GM21381 (cell line): ENCODE data around the gene AQP2.

Source experiments
- ATAC-seq: cut with Tn5 transposase; IDR thresholded peaks from one replicate; pipeline ENCODE4 v1.9.1; 2021; ENCODE audit warnings: mild to moderate bottlenecking, moderate library complexity; ENCODE audit not compliant: unreplicated experiment

Gene AQP2

DNA sequence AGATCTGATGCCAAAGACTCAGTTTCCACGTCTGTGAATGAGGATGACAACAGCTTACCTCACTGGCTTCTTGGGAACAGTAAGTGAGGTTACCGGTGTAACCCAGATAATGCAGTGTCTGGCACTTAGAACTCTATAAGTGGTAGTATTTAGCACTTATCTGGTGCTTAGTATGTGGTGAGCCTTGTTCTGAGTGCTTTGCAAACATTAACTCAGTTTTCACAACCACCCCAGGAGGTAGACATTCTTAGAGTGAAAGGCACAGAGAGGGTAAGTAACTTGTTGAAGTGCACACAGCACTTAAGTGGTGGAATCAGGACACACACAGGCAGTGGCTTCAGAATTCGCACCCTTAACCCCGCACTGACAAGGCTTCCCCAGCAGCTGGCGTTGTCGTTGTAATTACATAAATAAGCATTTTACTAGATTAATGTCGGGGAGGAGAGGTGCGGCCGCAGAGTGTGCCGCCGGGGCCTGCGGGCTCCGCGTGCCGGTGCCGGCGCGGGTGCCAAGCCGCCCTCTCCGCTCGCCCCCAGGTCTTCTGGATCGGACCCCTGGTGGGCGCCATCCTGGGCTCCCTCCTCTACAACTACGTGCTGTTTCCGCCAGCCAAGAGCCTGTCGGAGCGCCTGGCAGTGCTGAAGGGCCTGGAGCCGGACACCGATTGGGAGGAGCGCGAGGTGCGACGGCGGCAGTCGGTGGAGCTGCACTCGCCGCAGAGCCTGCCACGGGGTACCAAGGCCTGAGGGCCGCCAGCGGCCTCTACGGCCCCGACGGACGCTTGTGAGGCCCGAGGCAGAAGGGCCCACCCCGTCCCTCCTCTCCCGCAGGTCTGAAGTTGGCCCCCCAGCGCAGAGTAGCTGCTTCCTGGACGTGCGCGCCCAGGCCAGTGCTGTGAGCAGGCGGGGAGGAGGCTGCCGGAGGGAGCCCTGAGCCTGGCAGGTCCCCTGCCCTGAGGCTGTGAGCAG lies 4.6 kb downstream of the AQP2 start:
- ATAC-seq, result no peak

DNA sequence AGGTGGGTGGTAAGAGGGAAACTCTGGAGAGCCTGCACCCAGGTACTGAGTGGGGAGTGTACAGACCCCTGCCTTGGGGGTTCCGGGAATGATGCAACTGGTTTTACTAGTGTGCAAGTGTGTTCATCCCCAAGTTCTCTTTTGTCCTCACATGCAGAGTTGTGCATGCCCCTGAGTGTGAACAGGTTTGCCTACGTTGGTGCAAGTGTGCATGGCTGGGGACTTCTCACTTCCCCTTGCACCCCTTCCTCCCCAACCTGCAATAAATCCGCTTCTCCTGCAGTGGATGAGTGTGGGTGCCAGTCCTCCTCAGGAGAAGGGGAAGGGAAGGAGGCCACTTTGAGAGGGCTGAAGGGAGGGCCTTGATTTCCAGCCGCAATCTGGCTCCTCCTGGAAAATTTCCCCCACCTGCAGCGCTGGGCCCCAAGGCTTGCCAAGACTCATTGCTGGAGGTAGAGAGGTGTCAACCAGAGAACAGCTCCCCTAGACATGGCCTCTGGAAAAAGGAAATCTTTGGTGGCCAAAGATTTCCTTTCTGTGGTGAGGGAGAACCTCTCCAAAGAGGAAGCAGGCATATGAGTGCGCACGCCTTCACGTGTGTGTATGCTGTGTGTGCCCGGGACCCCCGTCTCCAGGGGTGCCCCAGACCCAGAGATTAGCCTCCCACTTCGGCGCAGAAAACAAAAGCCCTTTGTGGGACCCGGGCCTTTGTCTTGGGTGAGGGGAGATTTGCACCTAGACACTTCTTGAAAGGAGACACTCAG lies 5.5 kb downstream of the AQP2 start:
- ATAC-seq, result no peak

DNA sequence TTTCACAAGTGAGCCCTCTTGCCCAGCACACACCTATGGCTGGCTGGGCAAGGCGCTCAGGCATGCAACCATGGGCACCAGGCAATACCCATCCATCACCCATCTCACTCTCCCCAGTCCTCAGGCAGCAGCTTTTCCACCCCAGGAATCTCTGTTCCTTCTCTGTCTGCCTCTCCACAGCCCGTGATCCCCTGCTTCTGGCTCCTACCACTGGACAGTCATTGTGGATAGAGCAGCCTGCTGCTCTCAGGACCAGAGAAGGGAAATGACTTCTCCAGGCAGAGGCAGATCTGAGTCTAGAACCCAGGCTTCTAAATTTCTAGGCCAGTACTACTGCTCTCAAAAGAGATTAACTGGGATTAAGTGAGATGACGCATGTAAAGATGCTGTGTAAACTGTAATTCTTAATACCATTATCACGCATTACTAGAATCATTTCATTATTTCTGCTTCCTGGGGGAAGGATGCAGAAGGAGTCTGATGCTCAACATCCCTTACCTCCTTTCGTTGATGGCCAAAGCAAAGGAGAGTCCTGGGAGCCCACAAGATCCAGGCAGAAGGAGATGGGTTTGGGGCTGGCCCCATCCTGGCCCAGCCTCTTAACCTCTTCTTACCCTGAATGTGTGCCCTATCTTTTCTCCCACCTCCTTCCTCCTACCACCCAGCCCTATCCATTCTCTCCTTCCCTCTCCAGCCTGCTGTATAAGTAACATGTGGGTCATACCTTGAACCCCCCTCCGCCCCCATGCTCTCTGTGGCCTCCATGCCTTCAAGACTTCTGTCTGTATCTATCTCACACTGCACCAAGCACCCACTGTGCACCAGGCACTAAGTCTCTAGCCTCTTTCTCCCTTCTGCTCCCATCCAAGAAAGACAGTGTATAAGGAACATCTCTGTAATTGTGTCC lies 6.4 kb downstream of the AQP2 start:
- ATAC-seq, result no peak

DNA sequence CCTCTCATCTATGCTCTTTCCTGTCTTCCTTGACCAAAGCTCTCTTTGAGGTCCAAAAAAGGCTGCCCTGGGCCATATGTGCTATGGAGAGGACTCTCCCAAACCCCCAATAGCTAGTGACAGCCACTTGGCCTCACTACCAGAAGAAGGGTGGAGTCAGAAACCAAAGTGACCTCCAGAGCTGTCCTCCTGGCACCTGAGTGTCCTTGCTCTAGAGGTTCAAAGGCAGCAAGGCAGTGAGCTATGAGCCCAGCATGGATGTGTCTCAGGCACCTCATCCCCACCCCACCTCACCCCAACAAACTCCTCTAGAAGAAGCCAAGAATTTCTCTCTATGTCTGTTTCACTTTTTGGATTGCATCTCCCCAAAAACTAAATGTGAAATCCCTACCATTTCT lies 7.0 kb downstream of the AQP2 start:
- ATAC-seq, result no peak

DNA sequence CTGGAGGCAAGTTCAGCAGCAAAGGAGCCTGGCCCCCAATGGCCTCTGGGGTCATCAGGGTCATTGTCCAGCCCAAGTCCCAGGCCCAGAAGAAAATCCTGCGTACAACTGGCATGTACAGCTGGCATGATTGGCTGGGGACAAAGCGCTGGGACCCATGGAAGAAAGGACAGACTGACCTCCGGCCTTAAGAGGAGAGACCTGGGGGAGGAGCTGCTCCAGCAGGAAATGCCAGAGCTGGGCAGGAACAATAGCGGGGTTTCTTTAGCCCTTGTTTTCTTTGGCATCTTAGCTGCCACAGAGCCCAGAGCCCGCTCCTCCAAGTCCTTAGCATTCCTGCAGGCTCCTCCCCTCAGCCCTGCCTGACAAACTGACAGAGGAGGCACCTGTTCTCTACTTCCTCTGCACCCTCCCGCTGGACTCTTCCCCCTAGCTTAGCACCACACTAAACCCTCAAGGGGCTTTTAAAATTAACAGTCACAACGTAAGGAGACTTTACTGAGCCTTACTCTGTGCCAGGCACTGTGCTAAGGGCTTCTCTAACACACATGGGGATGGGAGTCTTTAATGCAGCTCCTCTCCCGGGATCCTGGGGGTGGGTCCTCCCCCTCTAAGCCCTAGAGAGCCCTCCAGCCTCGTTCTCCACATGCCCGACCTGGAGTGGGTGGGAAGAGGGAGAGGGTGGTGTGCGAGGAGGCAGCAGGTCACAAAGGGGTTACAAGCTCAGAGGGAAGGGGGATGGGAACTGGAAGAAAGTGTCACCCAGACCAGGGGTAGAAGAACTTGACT lies 9.3 kb downstream of the AQP2 start:
- ATAC-seq, result no peak

DNA sequence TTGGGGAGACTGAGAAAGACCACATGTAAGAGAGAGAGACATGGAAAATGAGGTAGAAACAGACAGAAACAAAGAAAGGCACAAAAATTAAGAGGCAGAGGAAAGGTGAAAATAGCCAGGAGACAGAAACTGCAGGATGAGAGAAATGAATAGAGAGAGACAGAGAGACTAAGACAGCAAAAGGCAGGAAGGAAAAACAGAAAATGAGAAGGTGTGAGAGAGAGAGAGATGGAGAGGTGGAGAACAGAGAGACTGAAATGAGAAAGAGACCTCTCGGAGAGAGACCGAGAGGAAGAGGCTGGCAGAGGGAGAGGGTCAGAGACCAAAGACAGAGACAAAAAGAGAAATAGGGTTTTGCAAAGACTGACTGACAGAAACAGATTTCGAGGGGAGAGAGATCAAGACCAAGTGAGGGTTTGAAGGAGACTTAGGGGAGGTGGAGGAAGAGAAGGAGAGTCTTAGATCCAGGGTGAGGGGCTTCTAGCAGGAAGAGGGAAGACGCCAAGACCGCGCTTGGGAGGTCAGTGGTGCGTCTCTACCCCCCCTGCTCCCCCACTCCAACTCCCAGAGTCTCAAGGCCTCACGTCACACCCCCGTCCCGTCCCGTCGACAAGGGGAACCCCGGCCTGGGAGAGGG lies 10.1 kb downstream of the AQP2 start:
- no peak for ATAC-seq

DNA sequence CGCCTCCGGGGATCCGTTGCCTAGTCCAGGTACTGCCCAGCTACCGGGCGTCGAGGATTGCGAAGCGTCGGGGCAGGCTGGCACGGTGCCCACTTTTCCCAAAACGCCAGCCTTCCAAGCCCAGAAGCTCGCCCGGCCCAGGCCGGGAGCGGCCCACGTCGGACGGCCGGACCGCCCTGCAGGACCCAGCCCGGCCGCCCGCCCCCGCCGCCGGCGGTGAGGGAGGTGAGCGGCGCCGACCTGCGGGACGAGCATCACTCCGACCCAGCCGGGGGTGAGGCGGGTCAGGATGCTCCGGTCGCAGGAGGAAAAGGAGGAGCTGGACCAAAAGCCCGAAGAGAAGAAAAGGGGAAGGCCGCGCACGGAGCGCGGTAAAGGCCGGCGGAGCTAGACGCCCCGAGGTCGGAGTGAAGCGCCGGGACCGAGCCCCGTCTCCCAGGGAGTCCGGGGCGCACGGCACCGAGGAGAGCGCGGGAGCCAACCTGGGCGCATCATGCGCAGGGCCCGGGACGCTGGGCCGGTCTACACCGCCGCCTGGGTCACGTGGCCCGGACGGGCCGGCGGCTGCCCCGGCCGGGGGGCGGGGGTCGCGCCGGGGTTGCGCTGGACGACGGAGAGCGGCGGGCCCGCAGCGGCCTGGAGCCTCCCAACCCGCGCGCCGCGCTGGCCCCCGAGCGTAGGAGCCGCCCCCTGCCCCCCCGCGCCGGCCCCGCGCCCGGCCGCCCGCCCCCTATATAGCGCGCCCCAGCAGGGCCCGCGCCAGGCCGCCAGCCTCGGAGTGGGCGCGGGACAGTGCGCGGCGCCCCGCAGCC lies 10.8 kb downstream of the AQP2 start, which contains the start of gene AQP5:
Gene AQP5 (plus strand): TSS at position 762 of the 812 bp plus-strand sequence. CDS start 146 bp downstream, outside the sequence.
- no peak for ATAC-seq

DNA sequence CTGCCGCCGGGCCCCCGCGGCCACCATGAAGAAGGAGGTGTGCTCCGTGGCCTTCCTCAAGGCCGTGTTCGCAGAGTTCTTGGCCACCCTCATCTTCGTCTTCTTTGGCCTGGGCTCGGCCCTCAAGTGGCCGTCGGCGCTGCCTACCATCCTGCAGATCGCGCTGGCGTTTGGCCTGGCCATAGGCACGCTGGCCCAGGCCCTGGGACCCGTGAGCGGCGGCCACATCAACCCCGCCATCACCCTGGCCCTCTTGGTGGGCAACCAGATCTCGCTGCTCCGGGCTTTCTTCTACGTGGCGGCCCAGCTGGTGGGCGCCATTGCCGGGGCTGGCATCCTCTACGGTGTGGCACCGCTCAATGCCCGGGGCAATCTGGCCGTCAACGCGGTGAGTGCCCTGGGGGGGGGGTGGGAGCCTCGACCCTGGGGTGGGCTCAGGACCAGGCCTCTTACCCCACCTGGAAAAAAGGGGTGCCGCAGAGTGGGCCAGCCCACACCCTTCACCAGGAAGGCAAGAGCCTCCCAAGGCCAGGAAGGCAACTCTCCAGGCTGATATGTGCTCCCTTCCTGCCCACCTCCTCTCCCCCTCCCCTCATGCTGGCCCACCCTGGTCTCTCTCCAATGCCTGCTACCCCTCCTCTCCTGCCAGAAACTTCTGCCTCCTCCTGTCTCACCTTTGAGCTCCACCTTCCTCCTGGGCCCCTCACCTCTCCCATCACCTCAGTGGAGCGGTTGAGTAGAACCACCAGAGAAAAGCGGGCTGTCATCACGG lies 11.6 kb downstream of the AQP2 start:
- no peak for ATAC-seq

DNA sequence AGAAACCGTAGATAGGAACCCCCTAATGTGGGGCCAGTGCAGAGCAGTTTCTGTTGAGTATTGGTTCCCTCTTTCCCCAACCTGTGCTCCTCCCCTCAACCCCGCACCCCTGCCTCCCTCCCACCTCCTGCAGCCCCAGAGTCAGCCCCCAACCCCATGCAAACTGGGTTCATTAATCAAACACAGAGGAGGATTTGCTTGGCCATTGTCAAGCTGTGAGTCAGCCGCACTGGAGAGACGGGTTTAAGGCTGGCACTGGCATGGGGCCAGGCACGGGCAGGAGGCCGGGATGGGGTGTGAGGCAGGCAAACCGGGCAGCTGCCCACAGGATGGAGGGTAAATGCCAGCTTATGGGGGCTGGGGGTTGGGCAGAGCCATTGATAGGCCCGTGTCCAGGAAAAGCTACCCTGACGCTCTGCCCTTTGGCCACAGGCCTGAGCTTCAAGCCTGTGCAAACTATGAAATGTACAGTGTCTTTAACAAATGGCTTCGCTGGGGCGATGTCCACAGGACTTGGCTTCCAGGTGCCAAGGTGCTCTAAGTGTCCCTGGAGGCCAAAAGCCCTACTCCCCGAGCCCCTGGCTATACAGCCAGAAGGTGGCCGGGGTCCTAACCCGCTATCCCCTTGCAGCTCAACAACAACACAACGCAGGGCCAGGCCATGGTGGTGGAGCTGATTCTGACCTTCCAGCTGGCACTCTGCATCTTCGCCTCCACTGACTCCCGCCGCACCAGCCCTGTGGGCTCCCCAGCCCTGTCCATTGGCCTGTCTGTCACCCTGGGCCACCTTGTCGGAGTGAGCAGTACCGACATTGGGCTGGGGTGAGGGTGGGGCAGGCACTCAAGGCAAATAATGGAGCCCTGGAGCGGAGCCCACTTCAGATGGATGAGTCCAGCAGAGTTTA lies 12.6 kb downstream of the AQP2 start:
- no peak for ATAC-seq

DNA sequence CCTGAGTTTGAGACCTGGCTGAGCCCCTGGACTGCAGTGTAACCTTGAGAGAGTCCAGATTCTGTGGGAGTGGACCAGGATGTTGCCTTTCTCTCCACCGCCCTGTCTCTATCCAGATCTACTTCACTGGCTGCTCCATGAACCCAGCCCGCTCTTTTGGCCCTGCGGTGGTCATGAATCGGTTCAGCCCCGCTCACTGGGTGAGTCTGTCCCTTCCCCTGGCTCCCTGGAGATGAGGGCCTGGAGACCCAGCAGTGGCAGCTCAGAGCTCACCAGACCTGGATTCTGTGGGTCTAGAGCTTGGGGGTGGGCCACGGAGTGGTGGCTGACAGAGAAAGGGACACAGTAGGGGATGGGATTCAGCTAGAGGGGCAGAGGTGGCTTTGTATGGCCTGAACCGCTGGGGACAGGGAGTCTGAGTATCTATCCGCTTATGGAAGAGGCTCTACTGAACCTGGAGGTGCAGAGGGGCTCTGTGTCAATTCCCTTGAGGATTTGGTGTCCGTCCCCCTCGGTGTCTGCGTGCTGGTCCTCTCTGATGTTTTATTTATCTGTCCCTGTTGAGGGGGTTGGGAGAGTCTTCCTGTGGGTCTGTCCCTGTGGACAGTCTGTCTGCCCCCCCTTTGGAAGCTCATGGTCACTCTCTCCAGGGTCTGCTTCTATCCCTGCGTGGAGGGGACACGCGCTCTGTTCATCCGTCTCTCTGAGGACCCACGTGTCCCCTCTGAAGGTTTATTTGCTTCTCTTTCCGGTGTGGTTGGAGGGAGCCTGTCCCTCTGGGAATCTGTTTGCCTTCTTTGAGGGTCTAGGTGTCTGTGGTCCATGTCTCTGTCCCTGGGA lies 13.7 kb downstream of the AQP2 start:
- ATAC-seq, result no peak

DNA sequence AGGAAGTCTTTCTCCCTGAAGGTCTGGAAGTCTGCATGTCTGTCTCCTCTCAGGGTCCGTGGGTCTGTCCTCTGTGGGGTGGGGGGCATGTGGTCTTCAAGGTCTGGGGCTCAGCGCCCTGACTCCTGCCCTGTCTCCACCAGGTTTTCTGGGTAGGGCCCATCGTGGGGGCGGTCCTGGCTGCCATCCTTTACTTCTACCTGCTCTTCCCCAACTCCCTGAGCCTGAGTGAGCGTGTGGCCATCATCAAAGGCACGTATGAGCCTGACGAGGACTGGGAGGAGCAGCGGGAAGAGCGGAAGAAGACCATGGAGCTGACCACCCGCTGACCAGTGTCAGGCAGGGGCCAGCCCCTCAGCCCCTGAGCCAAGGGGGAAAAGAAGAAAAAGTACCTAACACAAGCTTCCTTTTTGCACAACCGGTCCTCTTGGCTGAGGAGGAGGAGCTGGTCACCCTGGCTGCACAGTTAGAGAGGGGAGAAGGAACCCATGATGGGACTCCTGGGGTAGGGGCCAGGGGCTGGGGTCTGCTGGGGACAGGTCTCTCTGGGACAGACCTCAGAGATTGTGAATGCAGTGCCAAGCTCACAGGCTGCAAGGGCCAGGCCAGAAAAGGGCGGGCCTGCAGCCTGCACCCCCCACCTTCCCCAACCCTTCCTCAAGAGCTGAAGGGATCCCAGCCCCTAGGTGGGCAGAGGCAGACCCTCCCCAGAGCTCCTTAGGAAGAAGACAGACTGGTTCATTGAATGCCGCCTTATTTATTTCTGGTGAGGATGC lies 14.5 kb downstream of the AQP2 start:
- no peak for ATAC-seq

DNA sequence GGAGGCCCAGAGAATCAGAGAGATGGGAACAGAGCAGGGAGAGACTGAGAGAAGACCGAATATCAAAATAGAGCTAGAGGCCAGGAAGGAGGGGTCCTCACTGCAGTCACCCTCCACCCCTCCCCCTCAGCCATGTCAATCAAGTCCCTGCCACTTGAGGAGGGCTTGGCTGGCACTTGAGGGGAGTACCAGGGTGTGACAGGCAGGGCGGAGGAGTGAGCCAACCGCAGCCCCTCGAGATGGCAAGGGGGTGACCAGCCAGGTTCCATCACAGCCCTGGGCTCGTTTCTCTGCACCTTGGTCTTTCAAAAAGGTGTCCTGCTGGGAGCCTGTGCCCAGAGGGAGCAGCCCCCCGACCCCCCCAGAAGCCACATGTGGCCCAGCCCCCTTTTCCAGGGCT lies 15.3 kb downstream of the AQP2 start:
- ATAC-seq, result no peak

DNA sequence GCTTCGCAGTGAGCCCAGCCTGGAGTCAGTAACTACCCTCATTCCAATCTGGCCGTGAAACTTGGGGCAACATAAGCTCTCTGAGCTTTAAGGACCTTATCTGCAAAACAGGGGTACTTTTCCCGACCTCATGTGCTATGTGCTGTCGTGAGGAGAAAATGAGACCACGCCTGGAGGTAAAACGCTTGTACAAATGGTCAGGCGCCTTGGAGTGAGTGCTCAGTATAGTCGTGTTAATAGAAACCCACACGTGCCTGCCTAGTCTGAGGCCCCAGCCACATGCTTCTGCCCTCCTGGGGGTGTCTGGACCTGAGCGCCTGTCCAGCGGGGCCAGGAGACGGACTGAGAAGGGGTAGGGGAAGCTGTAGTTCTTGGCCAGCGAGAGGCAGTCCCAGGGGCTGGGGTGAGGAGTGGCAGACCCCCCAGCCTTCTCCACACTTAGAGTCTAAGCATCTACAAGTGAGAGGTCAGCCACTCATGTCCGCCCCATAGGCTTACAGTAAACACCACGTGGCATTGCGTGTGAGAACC lies 16.0 kb downstream of the AQP2 start:
- no peak for ATAC-seq

DNA sequence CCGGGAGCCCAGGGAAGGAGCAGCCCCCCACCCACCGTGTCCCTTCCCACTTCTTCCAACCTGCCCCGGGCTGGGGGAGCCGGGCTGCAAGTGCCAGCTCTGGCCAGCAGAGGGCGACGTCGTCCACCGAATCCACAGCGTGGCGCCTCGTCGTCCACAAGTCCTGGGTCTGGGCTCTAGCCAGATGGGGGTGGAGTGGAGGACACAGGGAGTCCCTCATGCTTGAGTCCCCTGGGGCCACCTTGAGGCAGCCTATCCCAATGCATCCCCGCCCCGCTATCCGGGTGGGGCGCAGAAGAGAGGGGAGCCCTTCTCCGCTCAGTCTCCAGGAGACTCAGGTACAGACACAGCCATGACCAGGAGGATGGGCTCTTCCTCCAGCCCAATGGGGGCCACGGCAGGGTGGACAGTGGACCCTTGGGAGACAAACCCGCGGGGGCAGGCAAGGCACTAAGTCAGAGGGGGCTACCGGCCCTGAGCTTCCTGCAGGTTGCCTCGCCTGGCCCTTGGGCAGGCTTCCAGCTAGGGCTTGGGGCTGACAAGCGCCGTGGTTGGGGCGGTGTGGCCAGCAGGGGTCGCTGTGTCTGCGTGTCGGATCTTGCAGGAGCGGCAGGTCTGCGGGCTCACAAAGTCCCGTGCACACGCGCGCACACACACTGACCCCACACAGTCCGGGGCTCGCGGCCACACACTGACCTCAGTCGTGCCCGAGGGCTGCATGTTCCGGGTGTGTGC lies 16.7 kb downstream of the AQP2 start:
- ATAC-seq, result peak; percentile 68
